WTC11 (cell line): ENCODE measurements around the gene PSEN1. TPM values are rescaled to one million over a fixed set of nuclear protein-coding genes. Genes with fewer than 3 reads are reported as not detected.

Source experiments
- ATAC-seq: fragments of 200-7000 bp; cut with Tn5 transposase; 2 replicates; pipeline ENCODE4 v1.10.0; 2021; ENCODE audit warnings: mild to moderate bottlenecking, moderate library complexity
- CTCF ChIA-PET: fragments of 300-600 bp; sonication (Branson Sonifier 250); formaldehyde crosslinking; loops from one replicate; lab custom pipeline; 2021; ENCODE audit warnings: antibody characterized with exemption; lab: Charles Lee
- POLR2A ChIA-PET: fragments of 350-600 bp; sonication (Branson Sonifier 250); formaldehyde crosslinking; loops from one replicate; lab custom pipeline; 2021; ENCODE audit warnings: antibody characterized with exemption; lab: Charles Lee
- DNase-seq: peaks from one replicate; pipeline ENCODE4 v3.0.0; 2021; ENCODE audit warnings: low spot score
- H3K27ac Mint-ChIP-seq: 2 replicates; pipeline ENCODE4 v1.8.0; 2021; ENCODE audit warnings: mixed read lengths
- H3K27me3 Mint-ChIP-seq: 2 replicates; pipeline ENCODE4 v1.8.0; 2021; ENCODE audit warnings: low read depth, mild to moderate bottlenecking, moderate library complexity, mixed read lengths
- H3K36me3 Mint-ChIP-seq: 2 replicates; pipeline ENCODE4 v1.8.0; 2021; ENCODE audit warnings: mixed read lengths
- H3K4me1 Mint-ChIP-seq: 2 replicates; pipeline ENCODE4 v1.8.0; 2022; ENCODE audit warnings: mixed read lengths
- H3K4me3 Mint-ChIP-seq: 2 replicates; pipeline ENCODE4 v1.8.0; 2021; ENCODE audit warnings: mild to moderate bottlenecking, moderate library complexity, mixed read lengths
- H3K9me3 Mint-ChIP-seq: 2 replicates; pipeline ENCODE4 v1.8.0; 2021; ENCODE audit warnings: mixed read lengths
- ATF1 ChIP-seq: sonication (generic); formaldehyde crosslinking; IDR thresholded peaks from 2 replicates; pipeline ENCODE4 v1.8.1; 2023; ENCODE audit warnings: mild to moderate bottlenecking, moderate library complexity, missing genetic modification reagents
- ESRRA ChIP-seq: sonication (generic); formaldehyde crosslinking; IDR thresholded peaks from 2 replicates; pipeline ENCODE4 v1.8.1; 2022; ENCODE audit warnings: mild to moderate bottlenecking, missing genetic modification reagents, borderline replicate concordance
- FOXJ3 ChIP-seq: sonication (generic); formaldehyde crosslinking; IDR thresholded peaks from 2 replicates; pipeline ENCODE4 v1.9.0; 2021; ENCODE audit warnings: missing genetic modification reagents, mild to moderate bottlenecking, borderline replicate concordance
- GABPB1 ChIP-seq: sonication (generic); formaldehyde crosslinking; IDR thresholded peaks from 2 replicates; pipeline ENCODE4 v1.8.1; 2023; ENCODE audit warnings: mild to moderate bottlenecking, missing genetic modification reagents
- GRHL2 ChIP-seq: fragments of 250-450 bp; sonication (Bioruptor Pico); IDR thresholded peaks from 2 replicates; pipeline ENCODE4 v1.8.0; 2022; ENCODE audit warnings: mild to moderate bottlenecking, moderate library complexity; ENCODE audit not compliant: insufficient replicate concordance, severe bottlenecking
- IRF2 ChIP-seq: sonication (generic); formaldehyde crosslinking; IDR thresholded peaks from 2 replicates; pipeline ENCODE4 v1.8.0; 2022; ENCODE audit warnings: low read depth, missing genetic modification reagents, borderline replicate concordance
- NR3C1 ChIP-seq: sonication (generic); formaldehyde crosslinking; conservative IDR thresholded peaks from 2 replicates; pipeline ENCODE4 v1.8.1; 2023; ENCODE audit warnings: low read depth, mild to moderate bottlenecking, missing genetic modification reagents
- ZNF138 ChIP-seq: sonication (generic); formaldehyde crosslinking; conservative IDR thresholded peaks from 2 replicates; pipeline ENCODE4 v1.8.1; 2022; ENCODE audit warnings: mild to moderate bottlenecking, moderate library complexity, missing genetic modification reagents
- total RNA-seq: library from RNA; stranded (reverse); gene quantifications from 3 replicates; pipeline ENCODE4 v1.2.3, GENCODE V29; 2021
- TF ChIP-seq, protein P1 (sequence below): sonication (generic); formaldehyde crosslinking; conservative IDR thresholded peaks from 2 replicates; pipeline ENCODE4 v1.8.1; 2023; ENCODE audit warnings: mild to moderate bottlenecking, low read depth, missing genetic modification reagents, moderate library complexity
- TF ChIP-seq, protein P2 (sequence below): sonication (generic); formaldehyde crosslinking; IDR thresholded peaks from 2 replicates; pipeline ENCODE4 v1.8.0; 2023; ENCODE audit warnings: missing genetic modification reagents, mild to moderate bottlenecking, borderline replicate concordance
- TF ChIP-seq, protein P3 (sequence below): fragments of 250-450 bp; sonication (Bioruptor Pico); IDR thresholded peaks from 2 replicates; pipeline ENCODE4 v1.9.0; 2021; ENCODE audit warnings: mild to moderate bottlenecking, borderline replicate concordance
- TF ChIP-seq, protein P4 (sequence below): fragments of 250-450 bp; sonication (Bioruptor Pico); IDR thresholded peaks from 2 replicates; pipeline ENCODE4 v1.8.0; 2021; ENCODE audit warnings: mild to moderate bottlenecking

The PSEN1 gene
- total RNA-seq, 1 experiment from 2014 or later = 26.6 TPM

DNA sequence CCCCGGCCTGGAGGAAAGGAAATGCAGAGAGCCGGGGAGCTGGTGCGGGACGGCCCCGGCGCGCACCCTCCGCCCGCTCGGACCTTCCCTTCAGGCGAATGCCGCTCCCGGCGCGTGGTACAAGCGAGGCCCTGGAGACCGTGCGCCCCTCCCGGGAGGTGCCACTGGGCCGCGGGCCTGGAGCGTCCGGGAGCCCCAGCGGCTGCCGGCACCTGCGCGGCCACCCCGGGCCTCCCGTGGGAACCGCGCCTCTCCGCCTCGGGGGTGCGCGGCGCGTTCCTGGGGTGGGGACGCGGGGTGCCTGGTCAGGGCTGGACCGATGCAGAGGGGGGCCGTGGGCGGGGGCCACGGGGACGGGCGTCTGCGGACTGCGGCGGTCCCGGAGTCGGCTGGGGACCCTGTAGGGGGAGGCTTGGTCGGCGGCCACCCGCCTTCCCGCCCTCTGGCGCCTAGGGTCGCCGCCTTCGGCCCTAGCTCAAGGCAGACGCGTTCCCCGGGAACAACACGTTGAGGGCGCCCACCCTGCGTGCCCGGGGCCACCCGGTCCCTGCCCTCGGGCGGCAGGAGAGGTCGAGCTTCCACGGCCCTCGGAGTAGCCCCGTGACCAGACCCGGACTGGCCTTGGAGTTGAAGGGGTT is 101.6 kb downstream of the PSEN1 start (continued):
- TF ChIP-seq, protein P1, sequence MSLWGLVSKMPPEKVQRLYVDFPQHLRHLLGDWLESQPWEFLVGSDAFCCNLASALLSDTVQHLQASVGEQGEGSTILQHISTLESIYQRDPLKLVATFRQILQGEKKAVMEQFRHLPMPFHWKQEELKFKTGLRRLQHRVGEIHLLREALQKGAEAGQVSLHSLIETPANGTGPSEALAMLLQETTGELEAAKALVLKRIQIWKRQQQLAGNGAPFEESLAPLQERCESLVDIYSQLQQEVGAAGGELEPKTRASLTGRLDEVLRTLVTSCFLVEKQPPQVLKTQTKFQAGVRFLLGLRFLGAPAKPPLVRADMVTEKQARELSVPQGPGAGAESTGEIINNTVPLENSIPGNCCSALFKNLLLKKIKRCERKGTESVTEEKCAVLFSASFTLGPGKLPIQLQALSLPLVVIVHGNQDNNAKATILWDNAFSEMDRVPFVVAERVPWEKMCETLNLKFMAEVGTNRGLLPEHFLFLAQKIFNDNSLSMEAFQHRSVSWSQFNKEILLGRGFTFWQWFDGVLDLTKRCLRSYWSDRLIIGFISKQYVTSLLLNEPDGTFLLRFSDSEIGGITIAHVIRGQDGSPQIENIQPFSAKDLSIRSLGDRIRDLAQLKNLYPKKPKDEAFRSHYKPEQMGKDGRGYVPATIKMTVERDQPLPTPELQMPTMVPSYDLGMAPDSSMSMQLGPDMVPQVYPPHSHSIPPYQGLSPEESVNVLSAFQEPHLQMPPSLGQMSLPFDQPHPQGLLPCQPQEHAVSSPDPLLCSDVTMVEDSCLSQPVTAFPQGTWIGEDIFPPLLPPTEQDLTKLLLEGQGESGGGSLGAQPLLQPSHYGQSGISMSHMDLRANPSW (CRISPR knock-in tag) = no peak
- TF ChIP-seq ATF1 (CRISPR knock-in tag) = no peak
- TF ChIP-seq ESRRA (CRISPR knock-in tag) = 0 out of 2 replicates have a peak, but pooled peaks have one; percentile 54
- no peak for TF ChIP-seq ZNF138
- no peak for TF ChIP-seq NR3C1 (CRISPR knock-in tag)
- no peak for TF ChIP-seq GABPB1
- TF ChIP-seq FOXJ3 (CRISPR knock-in tag) = no peak
- TF ChIP-seq, protein P2, sequence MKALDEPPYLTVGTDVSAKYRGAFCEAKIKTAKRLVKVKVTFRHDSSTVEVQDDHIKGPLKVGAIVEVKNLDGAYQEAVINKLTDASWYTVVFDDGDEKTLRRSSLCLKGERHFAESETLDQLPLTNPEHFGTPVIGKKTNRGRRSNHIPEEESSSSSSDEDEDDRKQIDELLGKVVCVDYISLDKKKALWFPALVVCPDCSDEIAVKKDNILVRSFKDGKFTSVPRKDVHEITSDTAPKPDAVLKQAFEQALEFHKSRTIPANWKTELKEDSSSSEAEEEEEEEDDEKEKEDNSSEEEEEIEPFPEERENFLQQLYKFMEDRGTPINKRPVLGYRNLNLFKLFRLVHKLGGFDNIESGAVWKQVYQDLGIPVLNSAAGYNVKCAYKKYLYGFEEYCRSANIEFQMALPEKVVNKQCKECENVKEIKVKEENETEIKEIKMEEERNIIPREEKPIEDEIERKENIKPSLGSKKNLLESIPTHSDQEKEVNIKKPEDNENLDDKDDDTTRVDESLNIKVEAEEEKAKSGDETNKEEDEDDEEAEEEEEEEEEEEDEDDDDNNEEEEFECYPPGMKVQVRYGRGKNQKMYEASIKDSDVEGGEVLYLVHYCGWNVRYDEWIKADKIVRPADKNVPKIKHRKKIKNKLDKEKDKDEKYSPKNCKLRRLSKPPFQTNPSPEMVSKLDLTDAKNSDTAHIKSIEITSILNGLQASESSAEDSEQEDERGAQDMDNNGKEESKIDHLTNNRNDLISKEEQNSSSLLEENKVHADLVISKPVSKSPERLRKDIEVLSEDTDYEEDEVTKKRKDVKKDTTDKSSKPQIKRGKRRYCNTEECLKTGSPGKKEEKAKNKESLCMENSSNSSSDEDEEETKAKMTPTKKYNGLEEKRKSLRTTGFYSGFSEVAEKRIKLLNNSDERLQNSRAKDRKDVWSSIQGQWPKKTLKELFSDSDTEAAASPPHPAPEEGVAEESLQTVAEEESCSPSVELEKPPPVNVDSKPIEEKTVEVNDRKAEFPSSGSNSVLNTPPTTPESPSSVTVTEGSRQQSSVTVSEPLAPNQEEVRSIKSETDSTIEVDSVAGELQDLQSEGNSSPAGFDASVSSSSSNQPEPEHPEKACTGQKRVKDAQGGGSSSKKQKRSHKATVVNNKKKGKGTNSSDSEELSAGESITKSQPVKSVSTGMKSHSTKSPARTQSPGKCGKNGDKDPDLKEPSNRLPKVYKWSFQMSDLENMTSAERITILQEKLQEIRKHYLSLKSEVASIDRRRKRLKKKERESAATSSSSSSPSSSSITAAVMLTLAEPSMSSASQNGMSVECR (CRISPR knock-in tag) = no peak
- TF ChIP-seq GRHL2 = no peak
- TF ChIP-seq, protein P3, sequence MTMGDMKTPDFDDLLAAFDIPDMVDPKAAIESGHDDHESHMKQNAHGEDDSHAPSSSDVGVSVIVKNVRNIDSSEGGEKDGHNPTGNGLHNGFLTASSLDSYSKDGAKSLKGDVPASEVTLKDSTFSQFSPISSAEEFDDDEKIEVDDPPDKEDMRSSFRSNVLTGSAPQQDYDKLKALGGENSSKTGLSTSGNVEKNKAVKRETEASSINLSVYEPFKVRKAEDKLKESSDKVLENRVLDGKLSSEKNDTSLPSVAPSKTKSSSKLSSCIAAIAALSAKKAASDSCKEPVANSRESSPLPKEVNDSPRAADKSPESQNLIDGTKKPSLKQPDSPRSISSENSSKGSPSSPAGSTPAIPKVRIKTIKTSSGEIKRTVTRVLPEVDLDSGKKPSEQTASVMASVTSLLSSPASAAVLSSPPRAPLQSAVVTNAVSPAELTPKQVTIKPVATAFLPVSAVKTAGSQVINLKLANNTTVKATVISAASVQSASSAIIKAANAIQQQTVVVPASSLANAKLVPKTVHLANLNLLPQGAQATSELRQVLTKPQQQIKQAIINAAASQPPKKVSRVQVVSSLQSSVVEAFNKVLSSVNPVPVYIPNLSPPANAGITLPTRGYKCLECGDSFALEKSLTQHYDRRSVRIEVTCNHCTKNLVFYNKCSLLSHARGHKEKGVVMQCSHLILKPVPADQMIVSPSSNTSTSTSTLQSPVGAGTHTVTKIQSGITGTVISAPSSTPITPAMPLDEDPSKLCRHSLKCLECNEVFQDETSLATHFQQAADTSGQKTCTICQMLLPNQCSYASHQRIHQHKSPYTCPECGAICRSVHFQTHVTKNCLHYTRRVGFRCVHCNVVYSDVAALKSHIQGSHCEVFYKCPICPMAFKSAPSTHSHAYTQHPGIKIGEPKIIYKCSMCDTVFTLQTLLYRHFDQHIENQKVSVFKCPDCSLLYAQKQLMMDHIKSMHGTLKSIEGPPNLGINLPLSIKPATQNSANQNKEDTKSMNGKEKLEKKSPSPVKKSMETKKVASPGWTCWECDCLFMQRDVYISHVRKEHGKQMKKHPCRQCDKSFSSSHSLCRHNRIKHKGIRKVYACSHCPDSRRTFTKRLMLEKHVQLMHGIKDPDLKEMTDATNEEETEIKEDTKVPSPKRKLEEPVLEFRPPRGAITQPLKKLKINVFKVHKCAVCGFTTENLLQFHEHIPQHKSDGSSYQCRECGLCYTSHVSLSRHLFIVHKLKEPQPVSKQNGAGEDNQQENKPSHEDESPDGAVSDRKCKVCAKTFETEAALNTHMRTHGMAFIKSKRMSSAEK (CRISPR knock-in tag) = no peak

DNA sequence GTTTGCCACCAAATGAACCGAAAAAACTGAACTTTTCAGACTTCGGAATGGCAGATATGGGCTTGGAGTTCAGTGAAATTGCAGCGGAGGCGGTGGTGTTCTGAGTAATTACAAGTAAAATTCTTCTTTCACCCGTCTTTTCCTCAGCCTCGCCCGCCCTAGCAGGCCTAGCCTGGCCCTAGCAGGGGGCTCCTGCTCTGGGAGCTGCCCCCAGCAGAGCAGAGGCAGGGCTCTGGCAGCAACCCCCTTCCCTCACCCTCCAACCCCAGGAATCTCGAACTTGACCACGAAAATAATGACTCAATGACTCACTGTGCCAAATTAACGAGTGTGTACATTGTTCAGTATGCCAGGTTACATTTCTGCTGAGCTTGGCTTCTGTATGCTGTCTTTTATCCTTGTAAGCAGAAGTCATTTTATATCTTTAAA is 102.1 kb downstream of the PSEN1 start:
- Mint-ChIP-seq H3K27ac (no peak overlapping the region), H3K4me3 (peak overlapping the region; percentile 72), H3K4me1 (peaks cover 59% of the 10 kb centered on the region), H3K27me3 (peaks cover 44% of the 10 kb centered on the region), H3K9me3 (no peaks in the 10 kb centered on the region), H3K36me3 (no peaks in the 10 kb centered on the region)
- TF ChIP-seq, protein P4, sequence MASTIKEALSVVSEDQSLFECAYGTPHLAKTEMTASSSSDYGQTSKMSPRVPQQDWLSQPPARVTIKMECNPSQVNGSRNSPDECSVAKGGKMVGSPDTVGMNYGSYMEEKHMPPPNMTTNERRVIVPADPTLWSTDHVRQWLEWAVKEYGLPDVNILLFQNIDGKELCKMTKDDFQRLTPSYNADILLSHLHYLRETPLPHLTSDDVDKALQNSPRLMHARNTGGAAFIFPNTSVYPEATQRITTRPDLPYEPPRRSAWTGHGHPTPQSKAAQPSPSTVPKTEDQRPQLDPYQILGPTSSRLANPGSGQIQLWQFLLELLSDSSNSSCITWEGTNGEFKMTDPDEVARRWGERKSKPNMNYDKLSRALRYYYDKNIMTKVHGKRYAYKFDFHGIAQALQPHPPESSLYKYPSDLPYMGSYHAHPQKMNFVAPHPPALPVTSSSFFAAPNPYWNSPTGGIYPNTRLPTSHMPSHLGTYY (CRISPR knock-in tag) = no peak
- no peak for TF ChIP-seq GABPB1
- no peak for TF ChIP-seq IRF2 (CRISPR knock-in tag)
- ChIA-PET CTCF (no interaction called here), POLR2A (interaction anchor here (1.2 kb wide), 1 partner anchor 40 kb away, joined by 3 read pairs; no protein-coding TSS in a partner anchor)
- DNase-seq = no peak
- no peak for ATAC-seq
